NCI-H2227 treated with DMSO at 0.1 percent for 48 hours (cell line): Measurements from ENCODE around the gene CSRP2.

Source experiments
- DNase-seq: peaks from one replicate; lab custom pipeline; 2025; lab: John Stamatoyannopoulos, UW

CSRP2 gene

DNA sequence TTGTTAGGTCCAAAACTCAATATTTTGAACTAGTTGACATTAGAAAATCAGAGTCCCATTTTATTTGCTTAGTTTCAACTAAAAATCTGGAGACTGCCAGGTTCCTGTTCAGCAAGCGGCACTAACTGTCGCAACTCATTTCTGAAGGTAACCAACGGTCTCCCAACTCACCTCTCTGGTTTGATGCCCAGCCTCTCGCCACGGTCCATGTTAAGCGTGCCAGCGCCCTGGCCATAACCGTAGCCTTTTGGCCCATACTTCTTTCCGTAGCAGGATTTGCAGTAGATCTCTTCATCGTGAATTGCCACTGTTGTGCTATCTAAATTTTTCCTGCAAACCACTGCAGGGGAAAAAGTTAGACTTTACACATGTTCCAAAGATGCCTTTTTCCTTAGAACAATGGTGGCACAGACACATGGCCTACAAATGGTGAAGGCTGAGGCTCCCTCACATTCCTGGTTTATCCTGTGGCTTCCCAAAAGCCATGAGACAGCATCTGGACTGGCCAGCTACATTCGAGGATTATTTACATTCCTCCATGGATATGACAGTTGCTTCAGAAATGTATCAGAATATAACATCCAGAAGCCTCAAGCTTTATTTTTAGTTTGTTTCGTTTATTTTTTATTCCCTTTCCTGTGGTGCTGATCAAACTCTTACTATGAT lies 15.7 kb downstream of the CSRP2 start:
- no peak for DNase-seq

DNA sequence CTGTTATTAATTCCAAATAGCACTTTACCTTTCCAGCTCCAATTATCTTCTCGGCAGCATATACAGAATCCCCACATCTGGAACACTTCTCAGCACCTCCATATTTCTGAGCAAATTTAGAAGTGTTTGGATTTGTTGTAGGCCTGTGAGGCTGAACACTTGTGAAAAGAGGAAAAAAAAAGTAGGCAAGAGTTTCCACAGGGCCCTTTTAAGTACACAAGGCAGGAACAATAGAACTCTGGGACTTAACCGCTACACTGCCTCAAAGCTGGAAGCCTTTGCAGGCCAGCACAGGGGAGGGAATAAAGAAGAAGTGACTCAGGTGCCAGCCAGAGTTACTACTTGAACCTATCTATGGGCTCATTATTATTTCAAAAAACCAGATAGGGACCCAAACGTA lies 18.6 kb downstream of the CSRP2 start:
- no peak for DNase-seq

DNA sequence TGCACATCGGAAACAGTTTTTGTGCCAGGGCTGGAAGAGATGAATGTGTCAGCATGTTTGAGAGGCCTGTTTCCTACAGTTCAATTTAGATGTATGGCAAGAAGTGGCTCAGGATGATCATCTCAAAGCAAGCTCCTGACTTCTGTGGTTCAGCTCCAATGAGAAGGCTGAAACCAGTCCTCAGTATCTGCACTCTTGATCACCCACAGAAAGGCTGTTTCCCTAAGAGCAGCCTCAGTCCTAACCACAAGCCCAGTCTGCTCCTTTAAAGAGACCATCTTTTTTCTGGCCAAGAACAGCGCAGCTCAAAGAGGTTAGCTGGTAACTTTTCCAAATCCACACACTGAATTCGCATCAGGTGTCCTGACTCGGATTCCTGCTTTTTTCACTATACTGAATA lies 19.2 kb downstream of the CSRP2 start:
- no peak for DNase-seq

DNA sequence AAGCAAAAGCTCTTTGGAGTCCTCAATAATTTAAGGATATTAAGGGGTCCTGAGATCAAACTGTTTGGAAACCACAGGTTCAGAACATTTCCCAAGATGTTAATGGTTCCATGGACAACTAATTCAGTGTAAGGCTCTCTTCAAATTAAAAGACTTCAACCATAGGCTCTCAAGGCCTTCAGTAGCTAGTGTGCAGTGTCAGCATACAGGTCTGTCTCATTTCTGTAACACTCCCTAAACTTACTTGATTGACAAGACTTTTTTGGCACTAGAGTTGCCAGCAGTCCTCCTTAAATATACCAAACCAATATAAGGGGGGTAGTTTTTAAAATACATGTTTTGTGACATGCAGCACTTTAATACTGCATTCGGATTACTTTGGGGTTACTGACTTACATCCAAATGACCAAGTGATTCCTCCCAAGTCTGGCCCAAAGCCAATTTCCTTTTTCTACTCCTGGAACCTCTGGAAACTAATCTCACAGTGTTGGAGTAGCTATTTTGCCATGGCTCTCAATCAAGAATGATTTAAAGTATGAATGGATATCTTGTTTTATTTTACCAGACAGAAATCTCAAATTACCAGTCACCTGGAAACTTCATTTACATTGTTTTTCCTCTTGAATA lies 22.7 kb downstream of the CSRP2 start:
- no peak for DNase-seq

DNA sequence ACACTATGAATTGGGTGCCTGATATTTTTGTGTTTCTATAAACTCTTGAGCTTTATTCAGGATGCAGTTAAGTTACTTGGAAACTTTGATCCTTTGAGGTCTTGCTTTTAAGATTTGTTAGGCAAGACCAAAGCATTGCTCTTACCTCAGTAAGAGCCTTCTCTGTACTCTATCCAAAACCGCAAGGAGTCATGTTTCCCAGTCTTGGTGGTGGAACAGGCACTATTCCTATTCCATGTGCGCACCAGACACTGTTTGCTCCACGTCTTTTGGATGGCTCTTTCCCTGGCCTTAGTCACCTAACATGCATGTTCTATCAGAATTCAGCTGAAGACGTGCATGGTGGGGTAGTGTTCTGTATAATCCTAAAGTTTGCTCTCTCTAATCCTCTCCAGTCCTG lies 23.5 kb downstream of the CSRP2 start:
- DNase-seq, result no peak

DNA sequence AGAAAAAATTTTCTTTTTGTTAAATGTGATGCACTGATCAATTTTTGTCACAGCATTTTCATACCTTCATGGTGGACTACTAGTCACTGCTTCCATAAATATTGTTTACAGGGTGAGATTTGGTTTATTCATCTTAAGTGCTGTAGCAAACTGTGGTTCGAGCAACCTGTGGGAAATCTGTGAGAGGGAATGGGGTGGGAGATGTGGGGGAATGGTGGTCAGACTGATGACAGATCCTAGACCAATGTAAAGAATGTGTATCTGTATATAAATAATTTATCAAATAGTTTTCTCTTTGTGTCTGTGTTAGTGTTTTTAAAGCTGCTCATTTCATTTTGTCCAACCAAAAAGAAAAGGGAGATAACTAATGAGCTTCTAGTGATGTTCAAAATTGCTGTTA lies 26.7 kb downstream of the CSRP2 start:
- DNase-seq, result no peak

DNA sequence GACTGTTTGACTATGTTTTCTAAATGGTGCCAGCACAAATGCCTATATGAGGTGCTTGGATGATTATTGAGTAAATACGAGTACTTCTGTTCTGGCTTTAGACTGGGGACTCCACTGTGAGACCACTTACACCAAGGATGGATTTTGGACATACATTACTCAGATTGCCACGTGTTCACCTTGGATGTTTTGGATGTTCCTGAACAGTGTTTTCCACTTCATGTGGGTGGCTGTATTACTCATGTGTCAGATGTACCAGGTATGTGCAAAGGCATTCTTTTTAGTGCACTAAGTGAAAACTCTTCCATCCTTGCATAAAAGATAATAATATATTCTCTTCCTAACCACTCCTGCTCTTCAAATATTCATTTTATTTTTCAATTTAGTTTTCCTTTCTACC lies 30.7 kb downstream of the CSRP2 start:
- no peak for DNase-seq

DNA sequence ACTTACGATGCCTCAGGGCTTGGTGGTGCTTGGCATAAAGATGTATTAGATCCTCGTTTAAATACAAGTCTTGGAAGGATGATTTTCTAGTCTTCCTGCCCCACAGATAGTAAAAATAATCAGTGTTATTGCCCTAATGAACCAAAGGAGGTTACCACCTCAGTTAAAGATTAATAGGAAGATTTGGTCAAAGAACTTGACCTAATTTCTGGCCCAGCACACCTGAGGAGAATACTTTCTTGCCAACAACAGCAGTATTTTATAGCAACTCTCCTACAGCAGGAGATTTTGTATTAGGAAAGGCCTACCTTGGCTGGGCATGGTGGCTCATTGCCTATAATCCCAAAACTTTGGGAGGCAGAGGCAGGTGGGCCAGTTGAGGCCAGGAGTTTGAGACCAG lies 31.6 kb downstream of the CSRP2 start:
- no peak for DNase-seq

DNA sequence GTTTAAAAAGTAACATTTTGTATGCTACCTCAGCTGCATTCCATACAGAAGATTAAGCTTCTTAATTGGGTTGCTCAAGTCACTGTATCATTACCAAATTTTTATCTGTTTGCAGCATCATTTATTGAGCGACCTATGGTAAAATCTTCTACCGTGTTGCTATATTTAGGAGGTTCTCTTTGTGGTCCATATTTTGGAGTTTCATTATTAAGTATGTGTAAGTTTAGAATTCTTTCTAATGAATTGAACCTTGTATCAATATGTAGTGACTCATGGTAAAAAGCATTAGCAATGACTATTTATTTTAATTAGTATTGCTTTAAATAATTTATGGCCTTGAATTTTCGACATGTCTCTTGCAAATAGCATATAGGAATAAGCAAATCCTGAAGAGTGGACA lies 42.2 kb downstream of the CSRP2 start:
- DNase-seq, result no peak

DNA sequence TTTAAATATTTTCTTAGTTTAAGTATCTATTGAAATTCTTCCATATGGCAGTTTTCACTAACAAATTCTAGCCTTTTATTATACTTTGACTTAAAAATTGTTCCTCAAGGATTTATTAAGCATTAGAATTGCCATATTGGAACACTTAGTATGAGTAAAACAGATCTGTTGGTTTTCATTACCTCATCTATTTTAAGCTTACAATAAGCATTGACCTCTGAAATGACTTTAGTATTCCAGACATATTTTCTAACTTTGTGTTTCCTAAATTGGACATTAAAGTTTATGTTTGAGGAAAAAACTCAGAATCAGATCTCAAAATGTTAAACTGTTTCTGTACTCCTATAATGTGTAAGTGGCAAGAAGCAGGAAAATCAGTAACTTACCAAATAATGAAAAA lies 48.4 kb downstream of the CSRP2 start:
- DNase-seq, result no peak

DNA sequence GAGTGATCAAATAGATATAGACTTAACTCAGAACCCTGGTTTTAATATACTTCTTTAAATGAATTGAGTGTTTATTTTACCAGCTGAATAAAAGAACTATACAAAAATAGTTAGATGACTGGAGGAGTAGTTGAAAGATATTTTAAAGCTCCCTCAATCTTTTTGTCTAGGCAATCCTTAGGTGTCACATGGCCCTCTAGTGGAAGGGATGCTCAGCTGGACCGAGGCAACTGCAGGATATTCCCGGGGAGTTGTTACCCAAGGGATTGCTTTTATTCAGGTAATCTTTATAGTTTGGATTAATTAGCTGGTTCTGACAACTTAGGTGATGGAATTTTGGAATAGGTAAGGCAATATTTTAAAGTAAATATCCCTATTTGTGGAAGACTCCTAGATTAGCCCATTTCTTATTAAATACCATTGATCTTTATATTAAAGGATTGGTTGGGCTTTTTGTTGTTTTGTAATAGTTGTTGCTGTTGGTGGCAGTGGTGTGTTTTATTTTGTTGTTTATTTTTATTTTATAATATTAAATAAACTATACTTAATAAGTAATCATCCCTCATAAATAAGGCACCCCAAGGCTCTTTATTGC lies 57.8 kb downstream of the CSRP2 start:
- peak; percentile 10 for DNase-seq

DNA sequence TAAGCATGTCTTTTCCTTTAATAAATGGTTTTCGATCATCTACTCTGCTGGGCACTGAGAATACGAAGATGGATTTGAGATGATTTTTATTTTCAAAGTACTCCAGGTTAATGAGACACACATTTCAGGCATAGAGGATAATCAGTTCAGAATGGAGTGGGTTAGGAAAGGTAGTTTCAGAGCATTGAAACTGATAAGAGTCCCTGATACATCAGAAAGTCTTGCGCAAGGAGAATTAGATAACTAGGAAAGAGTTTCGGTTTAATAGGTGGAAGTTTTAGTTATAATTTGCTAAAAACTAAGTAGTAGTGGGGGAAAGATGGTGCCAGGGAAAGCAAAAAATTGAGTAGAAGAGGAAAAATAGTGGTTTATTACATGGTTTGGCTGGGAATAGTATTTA lies 64.8 kb downstream of the CSRP2 start:
- no peak for DNase-seq

DNA sequence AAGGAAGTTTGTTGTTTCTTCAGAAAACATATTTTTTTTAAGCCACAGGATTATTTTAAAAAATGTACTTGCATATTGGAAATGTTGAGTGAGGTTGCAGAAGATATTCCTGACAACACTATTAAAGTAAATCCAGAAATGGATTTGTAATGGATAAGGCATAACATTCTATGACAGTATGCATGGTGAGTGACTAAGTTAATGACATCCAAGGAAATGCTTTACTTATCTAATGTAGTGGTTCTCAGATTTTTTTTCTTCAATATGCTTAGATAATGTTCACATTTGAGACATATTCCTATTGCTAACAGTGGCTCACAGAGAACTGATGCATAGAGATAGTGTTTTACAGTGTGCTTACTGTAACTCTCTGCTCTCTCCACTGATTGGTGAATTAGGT lies 65.6 kb downstream of the CSRP2 start:
- no peak for DNase-seq

DNA sequence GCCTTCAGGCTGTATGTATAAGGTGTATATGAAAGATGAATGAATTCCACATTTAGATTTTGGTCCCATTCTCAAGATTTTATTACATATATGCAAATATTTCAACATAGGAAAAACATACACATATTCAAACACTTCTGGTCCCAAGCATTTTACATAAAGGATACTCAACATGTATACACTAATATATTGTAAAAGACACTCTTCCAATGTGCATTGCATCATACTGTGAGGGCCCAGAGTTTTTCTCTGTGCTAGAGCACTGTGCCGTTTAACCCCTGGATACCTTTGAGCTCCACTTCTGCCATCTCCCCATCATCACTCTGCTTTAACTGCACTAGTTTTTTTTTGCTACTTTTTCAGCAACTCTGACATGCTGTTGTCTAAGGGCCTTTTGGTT lies 66.8 kb downstream of the CSRP2 start:
- DNase-seq, result no peak

DNA sequence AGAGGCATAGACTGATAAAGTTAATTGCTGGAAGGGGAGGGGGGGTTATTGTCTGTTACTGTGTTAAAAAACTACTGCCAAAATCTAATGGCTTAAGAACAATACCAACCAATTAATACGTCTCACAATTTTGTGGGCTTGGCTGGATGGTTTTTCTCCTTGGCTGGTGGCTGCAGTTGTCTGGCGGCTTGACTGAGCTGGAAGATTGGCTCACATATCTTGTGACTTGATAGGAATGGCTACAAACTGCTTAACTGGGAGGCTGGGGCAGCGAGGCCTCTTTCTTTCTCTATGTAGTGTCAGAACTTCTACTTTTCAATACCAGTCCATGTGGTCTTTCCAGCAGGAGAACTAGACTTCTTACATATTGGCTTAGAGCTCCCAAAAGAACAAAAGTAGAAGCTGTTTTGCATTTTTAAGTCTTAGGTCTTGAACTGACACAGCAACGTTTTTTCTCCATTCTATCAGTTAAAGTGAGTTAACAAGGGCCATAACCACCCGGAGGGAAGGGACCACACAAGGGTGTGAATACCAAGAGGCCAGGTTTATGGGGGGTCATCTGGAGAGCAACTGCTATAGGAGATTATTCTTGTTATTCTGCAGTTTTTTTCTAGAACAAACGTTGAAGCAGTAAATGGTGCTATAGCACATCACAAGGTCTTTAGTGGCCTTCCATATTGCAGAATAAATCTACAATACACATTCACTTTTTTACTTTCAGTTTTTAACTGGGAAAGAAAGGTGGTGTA lies 68.0 kb downstream of the CSRP2 start:
- DNase-seq, result no peak
